GM12891 (cell line): ENCODE measurements around the gene KSR1.

ENCODE experiments used
- POLR2A ChIP-seq: IDR thresholded peaks from 2 replicates; pipeline ENCODE4 v1.6.1; 2011; ENCODE audit warnings: low read depth, low read length, control low read depth
- POLR2AphosphoS5 ChIP-seq: IDR thresholded peaks from 2 replicates; pipeline ENCODE4 v1.6.1; 2011; ENCODE audit warnings: low read depth, low read length, control low read depth

DNA sequence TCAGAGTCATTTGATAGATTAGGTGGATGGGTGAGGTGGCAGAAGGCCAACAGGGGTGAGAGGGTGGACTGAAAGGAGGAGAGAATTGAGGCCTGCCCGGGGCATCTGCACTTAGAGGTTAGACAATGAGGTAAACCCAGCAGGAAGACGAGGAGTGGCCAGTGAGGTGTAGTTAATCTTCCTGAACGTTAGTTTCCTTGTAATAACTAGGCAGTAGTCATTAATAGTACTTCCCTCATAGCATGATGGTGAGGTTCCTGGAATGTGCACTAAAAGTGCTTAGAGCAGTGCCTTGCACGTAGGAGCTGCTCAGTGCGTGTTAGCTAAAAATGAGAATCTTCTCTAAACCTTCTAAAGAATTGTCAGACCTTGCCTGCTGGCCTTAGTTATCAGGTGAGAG, 13.5 kb upstream of the KSR1 start:
- TF ChIP-seq POLR2AphosphoS5 (no peak), POLR2A (no peak)
